Esophagus muscularis mucosa (tissue), 4 donors: ENCODE data around the gene EIF6.

Source experiments
- CTCF ChIP-seq, 3 experiments: fragments of 200-600 bp in 2 of 3; fragments of 450-650 bp in 1 of 3; sonication (generic) in 2 of 3; IDR thresholded peaks; one replicate each; pipeline ENCODE4 v1.5.1; 2017 to 2019; ENCODE audit warnings: antibody characterized with exemption in 3 of 3, mild to moderate bottlenecking in 2 of 3, moderate library complexity in 1 of 3
- EP300 ChIP-seq: sonication (generic); formaldehyde crosslinking; IDR thresholded peaks from one replicate; pipeline ENCODE4 v1.6.1; 2017; ENCODE audit warnings: antibody characterized with exemption
- POLR2A ChIP-seq: fragments of 450-650 bp; IDR thresholded peaks from one replicate; pipeline ENCODE4 v1.6.1; 2017; ENCODE audit warnings: antibody characterized with exemption, moderate library complexity, mild to moderate bottlenecking, low read depth

- TF ChIP-seq CTCF (IDR thresholded peaks at IDR 0.05) (no peak), EP300 (no peak), POLR2A (no peak)
Measured at GRCh38 chr20:35299780-35300179, 15.2 kb upstream of the EIF6 start.
